HG03354 (cell line): Measurements from ENCODE around the gene COG5.
"Not testable (repeated sequence)": the region's sequence is repeated elsewhere in the genome, so short reads cannot be mapped to it uniquely, and the experiment has no call there.

Experiments
- ATAC-seq: cut with Tn5 transposase; IDR thresholded peaks from one replicate; pipeline ENCODE4 v1.9.1; 2021; ENCODE audit warnings: mild to moderate bottlenecking; ENCODE audit not compliant: unreplicated experiment, poor library complexity, severe bottlenecking

Gene COG5

GRCh38 chr7:107580716-107581383, 17.1 kb upstream of the COG5 start:
- no peak for ATAC-seq

GRCh38 chr7:107579885-107580715, 16.4 kb upstream of the COG5 start, which contains the start of gene BCAP29:
BCAP29 (plus strand) TSS chr7:107580246; CDS start chr7:107580773, 527 bp downstream.
- ATAC-seq: peak; percentile 92

GRCh38 chr7:107579554-107579884, 15.8 kb upstream of the COG5 start:
- no peak for ATAC-seq

GRCh38 chr7:107573537-107573936, 9.8 kb upstream of the COG5 start:
- no peak for ATAC-seq

- ATAC-seq: no peak
These were observed 6.6 kb upstream of the COG5 start for GRCh38 chr7:107570298-107570697.

GRCh38 chr7:107564553-107565298, 1.0 kb upstream of the COG5 start:
- ATAC-seq: no peak

GRCh38 chr7:107563081-107563774, 492 bp downstream of the COG5 start:
- ATAC-seq: peak; percentile 72

GRCh38 chr7:107560898-107561516, 2.7 kb downstream of the COG5 start:
- no peak for ATAC-seq

GRCh38 chr7:107559864-107560263, 3.9 kb downstream of the COG5 start:
- no peak for ATAC-seq

GRCh38 chr7:107555893-107556292, 7.8 kb downstream of the COG5 start:
- ATAC-seq: no peak

GRCh38 chr7:107551936-107552335, 11.8 kb downstream of the COG5 start:
- ATAC-seq: no peak

- ATAC-seq: no peak
These were observed 18.7 kb downstream of the COG5 start for GRCh38 chr7:107544848-107545591.

GRCh38 chr7:107543338-107543993, 20.3 kb downstream of the COG5 start:
- ATAC-seq: no peak

- no peak for ATAC-seq
These were observed 25.7 kb downstream of the COG5 start for GRCh38 chr7:107538001-107538400.

- ATAC-seq: not testable (repeated sequence)
These were observed 26.5 kb downstream of the COG5 start for GRCh38 chr7:107537228-107537627.

- ATAC-seq: no peak
These were observed 29.6 kb downstream of the COG5 start for GRCh38 chr7:107534139-107534538.

GRCh38 chr7:107530751-107531150, 33.0 kb downstream of the COG5 start:
- no peak for ATAC-seq

GRCh38 chr7:107528461-107528860, 35.3 kb downstream of the COG5 start:
- no peak for ATAC-seq
